SK-N-SH (cell line): ENCODE data around the gene SPRED2. TPM values are rescaled to one million over a fixed set of nuclear protein-coding genes. Genes with fewer than 3 reads are reported as not detected.

ENCODE experiments used
- CTCF ChIA-PET: fragments of 300-600, 350-600 bp; formaldehyde crosslinking; extraction: SDS; loops from one replicate; lab custom pipeline; 2021; lab: Yijun Ruan, JAX
- POLR2A ChIA-PET: fragments of 350-600 bp; sonication (Branson Sonifier 250); formaldehyde crosslinking; extraction: SDS; loops from one replicate; lab custom pipeline; 2020; ENCODE audit warnings: antibody characterized with exemption, inconsistent platforms; lab: Yijun Ruan, JAX
- DNase-seq: peaks from one replicate; pipeline ENCODE4 v3.0.0; 2012
- H2AFZ ChIP-seq: fragments of 200-600 bp; sonication (generic); 2 replicates; pipeline ENCODE4 v1.8.1; 2016; ENCODE audit warnings: antibody characterized with exemption, mild to moderate bottlenecking, low read depth
- H3F3A ChIP-seq: fragments of 200-600 bp; sonication (generic); replicated peaks from 2 replicates; pipeline ENCODE3; 2016; ENCODE audit warnings: antibody characterized with exemption, mild to moderate bottlenecking; ENCODE audit not compliant: insufficient read depth
- H3K27ac ChIP-seq, 2 experiments: fragments of 200-500 bp in 1 of 2; fragments of 200-600 bp in 1 of 2; sonication (Bioruptor generic) in 1 of 2; sonication (generic), shearing (Covaris generic) in 1 of 2; 2 replicates each; pipeline versions ENCODE4 v1.5.1 to v1.6.1; 2014 to 2016; ENCODE audit warnings: low read depth in 2 of 2, inconsistent platforms in 1 of 2, low read length in 1 of 2, mild to moderate bottlenecking in 1 of 2, mixed read lengths in 1 of 2
- H3K27me3 ChIP-seq: fragments of 200-600 bp; sonication (generic), shearing (Covaris generic); 2 replicates; pipeline ENCODE4 v1.6.1; 2016; ENCODE audit warnings: mixed run types; ENCODE audit not compliant: insufficient read depth
- H3K36me3 ChIP-seq, 2 experiments: fragments of 200-500 bp in 1 of 2; fragments of 200-600 bp in 1 of 2; sonication (Bioruptor generic) in 1 of 2; sonication (generic) in 1 of 2; replicated peaks in 1 of 2; 2 replicates each; pipeline versions ENCODE3 to v1.5.1; 2014 to 2016; ENCODE audit warnings: low read length in 1 of 2, mild to moderate bottlenecking in 1 of 2; ENCODE audit not compliant: insufficient read depth in 2 of 2, control insufficient read depth in 1 of 2
- H3K4me1 ChIP-seq, 2 experiments: fragments of 200-500 bp in 1 of 2; fragments of 200-600 bp in 1 of 2; sonication (Bioruptor generic) in 1 of 2; sonication (generic), shearing (Covaris generic) in 1 of 2; 2 replicates each; pipeline versions ENCODE4 v1.5.1 to v1.6.1; 2014 to 2016; ENCODE audit warnings: low read depth in 1 of 2, low read length in 1 of 2, mixed run types in 1 of 2; ENCODE audit not compliant: insufficient read depth in 2 of 2, control insufficient read depth in 1 of 2
- H3K4me2 ChIP-seq: fragments of 200-600 bp; sonication (generic), shearing (Covaris generic); 2 replicates; pipeline ENCODE4 v1.6.1; 2017; ENCODE audit warnings: mixed run types
- H3K4me3 ChIP-seq, 2 experiments: fragments of 200-500 bp in 1 of 2; fragments of 200-600 bp in 1 of 2; sonication (Bioruptor generic) in 1 of 2; sonication (generic), shearing (Covaris generic) in 1 of 2; 2 replicates each; pipeline versions ENCODE4 v1.5.1 to v1.8.1; 2014 to 2016; ENCODE audit warnings: low read depth in 2 of 2, inconsistent platforms in 1 of 2, low read length in 1 of 2, mild to moderate bottlenecking in 1 of 2, mixed read lengths in 1 of 2, moderate library complexity in 1 of 2
- H3K79me2 ChIP-seq: fragments of 200-600 bp; sonication (generic); 2 replicates; pipeline ENCODE4 v1.8.1; 2017; ENCODE audit warnings: mild to moderate bottlenecking; ENCODE audit not compliant: insufficient read depth
- H3K9ac ChIP-seq: fragments of 200-600 bp; sonication (generic); 2 replicates; pipeline ENCODE4 v1.6.1; 2017; ENCODE audit warnings: mixed run types
- H3K9me2 ChIP-seq: fragments of 200-600 bp; sonication (generic); 2 replicates; pipeline ENCODE4 v1.6.1; 2017; ENCODE audit warnings: mixed run types
- H3K9me3 ChIP-seq: fragments of 200-600 bp; sonication (generic); 2 replicates; pipeline ENCODE4 v1.6.1; 2017; ENCODE audit warnings: mixed run types, mild to moderate bottlenecking, moderate library complexity
- H4K20me1 ChIP-seq: fragments of 200-600 bp; sonication (generic); 2 replicates; pipeline ENCODE4 v1.6.1; 2017; ENCODE audit warnings: mild to moderate bottlenecking, mixed run types; ENCODE audit not compliant: insufficient read depth
- EZH2phosphoT487 ChIP-seq: fragments of 200-600 bp; sonication (generic); IDR thresholded peaks from 2 replicates; pipeline ENCODE4 v1.6.1; 2017; ENCODE audit warnings: low read depth, mixed run types, mild to moderate bottlenecking, antibody characterized with exemption, moderate library complexity, borderline replicate concordance
- FOXJ3 ChIP-seq: sonication (generic); formaldehyde crosslinking; IDR thresholded peaks from 2 replicates; pipeline ENCODE4 v1.5.1; 2020; ENCODE audit warnings: mild to moderate bottlenecking, missing genetic modification reagents
- GABPA ChIP-seq: IDR thresholded peaks from 2 replicates; pipeline ENCODE4 v1.4.0; 2012; ENCODE audit warnings: low read depth, mild to moderate bottlenecking
- RAD21 ChIP-seq: IDR thresholded peaks from 2 replicates; pipeline ENCODE4 v1.6.1; 2012; ENCODE audit warnings: mild to moderate bottlenecking, low read length
- RFX5 ChIP-seq: IDR thresholded peaks from 2 replicates; pipeline ENCODE4 v1.6.1; 2012; ENCODE audit warnings: mild to moderate bottlenecking, improper control_type of control experiment, low read length
- SIN3A ChIP-seq: IDR thresholded peaks from 2 replicates; pipeline ENCODE4 v1.6.1; 2012; ENCODE audit warnings: low read depth, mild to moderate bottlenecking, low read length, moderate library complexity, borderline replicate concordance
- WGBS: methylation state at CpG from one replicate; pipeline ENCODE4 v1.1.6; 2017; ENCODE audit warnings: low lambda C conversion rate; 5-methylcytosine and 5-hydroxymethylcytosine counted together
- polyA plus RNA-seq, 3 experiments: library from polyadenylated mRNA; depleted of rRNA; stranded (reverse); fragments of >200 nt; gene quantifications; 2 replicates each; pipeline ENCODE4 v1.2.3, GENCODE V29; 2012
- TF ChIP-seq, protein P1 (sequence below): fragments of 200-600 bp; sonication (generic); IDR thresholded peaks from 2 replicates; pipeline ENCODE4 v1.6.1; 2017; ENCODE audit warnings: antibody characterized with exemption, mild to moderate bottlenecking, moderate library complexity
- TF ChIP-seq, protein P2 (sequence below): IDR thresholded peaks from 2 replicates; pipeline ENCODE4 v1.6.1; 2012; ENCODE audit warnings: mild to moderate bottlenecking, low read depth, low read length, moderate library complexity
- TF ChIP-seq, protein P3 (sequence below): IDR thresholded peaks from 2 replicates; pipeline ENCODE4; 2012

Gene SPRED2
- polyA plus RNA-seq, 1 of the 3 experiments (the other 2 are of a cell fraction): 21.9 TPM

DNA sequence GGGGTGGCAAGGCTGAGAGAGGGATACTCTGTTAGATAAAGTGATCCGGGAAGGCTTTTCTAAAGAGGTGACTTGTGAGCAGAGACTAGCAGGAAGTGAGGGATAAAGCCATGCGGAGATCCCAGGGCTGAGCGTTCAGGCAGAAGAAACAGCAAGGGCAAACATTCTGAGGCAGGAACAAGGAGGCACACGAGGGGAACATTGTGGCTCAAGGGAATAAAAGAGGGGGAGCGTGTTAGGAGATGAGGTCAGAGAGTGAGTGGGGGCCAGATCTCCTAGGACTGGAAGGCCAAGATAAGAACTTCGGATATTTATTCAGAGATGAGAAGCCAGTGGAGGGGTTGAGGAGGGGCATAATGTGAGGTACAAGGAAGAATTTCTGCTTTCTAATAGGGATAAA, 137.7 kb downstream of the SPRED2 start:
- 87% methylated on average over 6 of the region's 6 CpGs for WGBS
- DNase-seq: no peak
- CTCF ChIA-PET: interaction anchor here (1.1 kb wide), 1 partner anchor 12 kb away, joined by 3 read pairs; no protein-coding TSS in a partner anchor

DNA sequence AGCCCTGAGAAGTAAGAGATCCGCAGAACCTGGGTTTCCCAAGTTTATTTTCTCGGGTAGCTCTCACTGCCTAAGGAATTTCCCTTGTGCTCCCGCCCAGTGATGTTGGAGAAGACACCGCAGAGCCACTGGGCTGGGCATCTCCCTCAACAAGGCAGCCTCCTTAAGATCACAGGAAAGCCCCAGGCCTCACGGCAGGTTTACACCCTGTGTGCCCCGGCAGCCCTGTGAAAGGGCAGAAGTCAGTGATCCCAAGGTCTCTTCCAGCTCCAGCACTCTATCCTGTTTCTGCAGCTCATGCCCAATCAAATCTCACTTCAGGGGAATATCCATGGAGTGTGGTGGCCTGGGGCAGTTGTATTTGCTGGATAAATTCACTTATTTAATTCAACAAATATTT, 138.3 kb downstream of the SPRED2 start:
- Histone ChIP-seq H2AFZ (no peak overlapping the region), H3K27me3 (no peaks in the 10 kb centered on the region), H3K4me3 (no peak overlapping the region), H3K4me1 (peaks cover 0 to 10% of the 10 kb centered on the region in 2 experiments; a peak in 1 of 4 replicates)
- DNase-seq: no peak
- POLR2A ChIA-PET: no interaction called here
- TF ChIP-seq RFX5 (no peak), RAD21 (no peak), SIN3A (no peak), GABPA (no peak), EZH2phosphoT487 (no peak)
- TF ChIP-seq, protein P1, sequence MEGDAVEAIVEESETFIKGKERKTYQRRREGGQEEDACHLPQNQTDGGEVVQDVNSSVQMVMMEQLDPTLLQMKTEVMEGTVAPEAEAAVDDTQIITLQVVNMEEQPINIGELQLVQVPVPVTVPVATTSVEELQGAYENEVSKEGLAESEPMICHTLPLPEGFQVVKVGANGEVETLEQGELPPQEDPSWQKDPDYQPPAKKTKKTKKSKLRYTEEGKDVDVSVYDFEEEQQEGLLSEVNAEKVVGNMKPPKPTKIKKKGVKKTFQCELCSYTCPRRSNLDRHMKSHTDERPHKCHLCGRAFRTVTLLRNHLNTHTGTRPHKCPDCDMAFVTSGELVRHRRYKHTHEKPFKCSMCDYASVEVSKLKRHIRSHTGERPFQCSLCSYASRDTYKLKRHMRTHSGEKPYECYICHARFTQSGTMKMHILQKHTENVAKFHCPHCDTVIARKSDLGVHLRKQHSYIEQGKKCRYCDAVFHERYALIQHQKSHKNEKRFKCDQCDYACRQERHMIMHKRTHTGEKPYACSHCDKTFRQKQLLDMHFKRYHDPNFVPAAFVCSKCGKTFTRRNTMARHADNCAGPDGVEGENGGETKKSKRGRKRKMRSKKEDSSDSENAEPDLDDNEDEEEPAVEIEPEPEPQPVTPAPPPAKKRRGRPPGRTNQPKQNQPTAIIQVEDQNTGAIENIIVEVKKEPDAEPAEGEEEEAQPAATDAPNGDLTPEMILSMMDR: no peak
- TF ChIP-seq, protein P2, sequence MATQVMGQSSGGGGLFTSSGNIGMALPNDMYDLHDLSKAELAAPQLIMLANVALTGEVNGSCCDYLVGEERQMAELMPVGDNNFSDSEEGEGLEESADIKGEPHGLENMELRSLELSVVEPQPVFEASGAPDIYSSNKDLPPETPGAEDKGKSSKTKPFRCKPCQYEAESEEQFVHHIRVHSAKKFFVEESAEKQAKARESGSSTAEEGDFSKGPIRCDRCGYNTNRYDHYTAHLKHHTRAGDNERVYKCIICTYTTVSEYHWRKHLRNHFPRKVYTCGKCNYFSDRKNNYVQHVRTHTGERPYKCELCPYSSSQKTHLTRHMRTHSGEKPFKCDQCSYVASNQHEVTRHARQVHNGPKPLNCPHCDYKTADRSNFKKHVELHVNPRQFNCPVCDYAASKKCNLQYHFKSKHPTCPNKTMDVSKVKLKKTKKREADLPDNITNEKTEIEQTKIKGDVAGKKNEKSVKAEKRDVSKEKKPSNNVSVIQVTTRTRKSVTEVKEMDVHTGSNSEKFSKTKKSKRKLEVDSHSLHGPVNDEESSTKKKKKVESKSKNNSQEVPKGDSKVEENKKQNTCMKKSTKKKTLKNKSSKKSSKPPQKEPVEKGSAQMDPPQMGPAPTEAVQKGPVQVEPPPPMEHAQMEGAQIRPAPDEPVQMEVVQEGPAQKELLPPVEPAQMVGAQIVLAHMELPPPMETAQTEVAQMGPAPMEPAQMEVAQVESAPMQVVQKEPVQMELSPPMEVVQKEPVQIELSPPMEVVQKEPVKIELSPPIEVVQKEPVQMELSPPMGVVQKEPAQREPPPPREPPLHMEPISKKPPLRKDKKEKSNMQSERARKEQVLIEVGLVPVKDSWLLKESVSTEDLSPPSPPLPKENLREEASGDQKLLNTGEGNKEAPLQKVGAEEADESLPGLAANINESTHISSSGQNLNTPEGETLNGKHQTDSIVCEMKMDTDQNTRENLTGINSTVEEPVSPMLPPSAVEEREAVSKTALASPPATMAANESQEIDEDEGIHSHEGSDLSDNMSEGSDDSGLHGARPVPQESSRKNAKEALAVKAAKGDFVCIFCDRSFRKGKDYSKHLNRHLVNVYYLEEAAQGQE: no peak
- TF ChIP-seq, all 33 proteins: peak for 0
- H3K27ac ChIP-seq: no peak overlapping the region
- H3K79me2 ChIP-seq: no peaks in the 10 kb centered on the region
- no peaks in the 10 kb centered on the region for H3K36me3 ChIP-seq
- H3K4me2 ChIP-seq: no peak overlapping the region
- no peaks in the 10 kb centered on the region for H3K9me2 ChIP-seq
- H4K20me1 ChIP-seq: no peaks in the 10 kb centered on the region
- CTCF ChIA-PET: no interaction called here
- H3K9ac ChIP-seq: no peak overlapping the region
- no peaks in the 10 kb centered on the region for H3K9me3 ChIP-seq
- no peaks in the 10 kb centered on the region for H3F3A ChIP-seq
- 96% methylated on average over 5 of the region's 6 CpGs for WGBS

More for the DNA sequence above, 137.7 kb downstream of the SPRED2 start:
- Histone ChIP-seq H2AFZ (no peak overlapping the region), H4K20me1 (no peaks in the 10 kb centered on the region), H3K27ac (no peak overlapping the region), H3K4me2 (no peak overlapping the region), H3K36me3 (no peaks in the 10 kb centered on the region), H3K4me3 (no peak overlapping the region), H3K9me3 (no peaks in the 10 kb centered on the region), H3K9me2 (no peaks in the 10 kb centered on the region), H3K9ac (no peak overlapping the region), H3F3A (no peaks in the 10 kb centered on the region)
- POLR2A ChIA-PET: no interaction called here
- TF ChIP-seq, protein P3, sequence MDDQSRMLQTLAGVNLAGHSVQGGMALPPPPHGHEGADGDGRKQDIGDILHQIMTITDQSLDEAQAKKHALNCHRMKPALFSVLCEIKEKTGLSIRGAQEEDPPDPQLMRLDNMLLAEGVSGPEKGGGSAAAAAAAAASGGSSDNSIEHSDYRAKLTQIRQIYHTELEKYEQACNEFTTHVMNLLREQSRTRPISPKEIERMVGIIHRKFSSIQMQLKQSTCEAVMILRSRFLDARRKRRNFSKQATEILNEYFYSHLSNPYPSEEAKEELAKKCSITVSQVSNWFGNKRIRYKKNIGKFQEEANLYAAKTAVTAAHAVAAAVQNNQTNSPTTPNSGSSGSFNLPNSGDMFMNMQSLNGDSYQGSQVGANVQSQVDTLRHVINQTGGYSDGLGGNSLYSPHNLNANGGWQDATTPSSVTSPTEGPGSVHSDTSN: no peak
- TF ChIP-seq FOXJ3 (CRISPR knock-in tag) (no peak), EZH2phosphoT487 (no peak), GABPA (no peak)
- TF ChIP-seq, protein P2: no peak
- TF ChIP-seq, all 33 proteins: peak for 0
- H3K27me3 ChIP-seq: no peaks in the 10 kb centered on the region
- H3K4me1 ChIP-seq: peaks cover 0 to 10% of the 10 kb centered on the region in 2 experiments; a peak in 1 of 4 replicates
- no peaks in the 10 kb centered on the region for H3K79me2 ChIP-seq
